Vein endothelial cell (primary cell): Measurements from ENCODE around the gene RPUSD3. TPM values are rescaled to one million over a fixed set of nuclear protein-coding genes. Genes with fewer than 3 reads are reported as not detected.

Source experiments
- total RNA-seq: library from RNA; depleted of rRNA; stranded (reverse); fragments of >200 nt; gene quantifications from 2 replicates; pipeline ENCODE4 v1.2.3, GENCODE V29; 2012

RPUSD3 gene
- total RNA-seq, result 24.4 and 30.1 TPM in 2 replicates

GRCh38 chr3:9843715-9844438, at the start of gene RPUSD3:
Gene RPUSD3 (minus strand): TSS chr3:9844008. CDS start chr3:9843990, 18 bp downstream.

GRCh38 chr3:9890249-9891071, 46.7 kb upstream of the RPUSD3 start, which contains the start of gene JAGN1:
Gene JAGN1 (plus strand): TSS chr3:9890610. CDS start chr3:9890723, 113 bp downstream.

GRCh38 chr3:9879830-9880549, 36.2 kb upstream of the RPUSD3 start, which contains the start of gene CIDEC:
Gene CIDEC (minus strand): TSS chr3:9880253. CDS start chr3:9878486, 1,767 bp downstream.

GRCh38 chr3:9809615-9810432, 34.0 kb downstream of the RPUSD3 start, which contains the start of gene TTLL3:
Gene TTLL3 (plus strand): TSS chr3:9810262. CDS start chr3:9810662, 400 bp downstream.

GRCh38 chr3:9792405-9793160, 51.2 kb downstream of the RPUSD3 start, which contains the start of the genes ARPC4 and TADA3:
Gene ARPC4 (plus strand): TSS chr3:9793082. CDS start chr3:9793122, 40 bp downstream.
Gene TADA3 (minus strand): TSS chr3:9792473. CDS start chr3:9791466, 1,007 bp downstream.

Other genes starting within 250 kb of the RPUSD3 start
- gene MTMR14, start 194.5 kb downstream of the RPUSD3 start, total RNA-seq, result 59.8 and 61.4 TPM in 2 replicates
- gene CPNE9, start 140.2 kb downstream of the RPUSD3 start, total RNA-seq, result not detected in 2 replicates
- 30.9 and 34.3 TPM in 2 replicates for gene BRPF1, start 112.3 kb downstream of the RPUSD3 start, total RNA-seq
- 22.9 and 27.8 TPM in 2 replicates for gene OGG1, start 94.1 kb downstream of the RPUSD3 start, total RNA-seq
- gene CAMK1, start 74.1 kb downstream of the RPUSD3 start, total RNA-seq, result 23.2 and 25.2 TPM in 2 replicates
- gene TADA3, start 51.5 kb downstream of the RPUSD3 start, total RNA-seq, result 50.6 and 56.7 TPM in 2 replicates
- 355 and 367 TPM in 2 replicates for gene ARPC4, start 50.9 kb downstream of the RPUSD3 start, total RNA-seq
- 21.8 and 26.1 TPM in 2 replicates for gene TTLL3, start 33.7 kb downstream of the RPUSD3 start, total RNA-seq
- gene CIDEC, start 36.2 kb upstream of the RPUSD3 start, total RNA-seq, result not detected in 2 replicates
- gene JAGN1, start 46.6 kb upstream of the RPUSD3 start, total RNA-seq, result 25.2 and 26.9 TPM in 2 replicates
- gene IL17RE, start 58.8 kb upstream of the RPUSD3 start, total RNA-seq, result 0.33 and 0.57 TPM in 2 replicates
- gene IL17RC, start 73.1 kb upstream of the RPUSD3 start, total RNA-seq, result 15.9 and 28.4 TPM in 2 replicates
- gene CRELD1, start 89.8 kb upstream of the RPUSD3 start, total RNA-seq, result 19.1 and 25.2 TPM in 2 replicates
- 2.0 TPM in 2 replicates for gene PRRT3, start 108.4 kb upstream of the RPUSD3 start, total RNA-seq
- 47.7 and 69.8 TPM in 2 replicates for gene EMC3, start 142.8 kb upstream of the RPUSD3 start, total RNA-seq
- gene FANCD2, start 182.4 kb upstream of the RPUSD3 start, total RNA-seq, result 14.4 and 29.4 TPM in 2 replicates